Keratinocyte (primary cell): Measurements from ENCODE around the gene FNBP1. TPM values are rescaled to one million over a fixed set of nuclear protein-coding genes. Genes with fewer than 3 reads are reported as not detected.

ENCODE experiments used
- DNase-seq: peaks from one replicate; pipeline ENCODE4 v3.0.0-alpha.2; 2011; ENCODE audit warnings: low read depth, missing footprints, low spot score
- FAIRE-seq: peaks from 2 replicates; lab custom pipeline; 2011; peaks lifted over from hg19 to GRCh38; lab: Jason Lieb, UNC
- H2AFZ ChIP-seq: 2 replicates; pipeline ENCODE4 v1.6.0; 2012; ENCODE audit warnings: low read length, control low read depth, inconsistent platforms; ENCODE audit not compliant: control insufficient read depth
- H3K27ac ChIP-seq: 2 replicates; pipeline ENCODE4 v1.5.1; 2011; ENCODE audit warnings: low read length; ENCODE audit not compliant: control insufficient read depth, insufficient read depth
- H3K27me3 ChIP-seq: 3 replicates; pipeline ENCODE4 v1.6.0; 2011; ENCODE audit warnings: low read length; ENCODE audit not compliant: control insufficient read depth, insufficient read depth; ENCODE audit errors: extremely low read depth
- H3K36me3 ChIP-seq, 2 experiments: 2 replicates in 1 of 2; 3 replicates in 1 of 2; pipeline ENCODE4 v1.5.1; 2011; ENCODE audit warnings: low read length in 2 of 2, mild to moderate bottlenecking in 1 of 2; ENCODE audit not compliant: control insufficient read depth in 2 of 2, insufficient read depth in 2 of 2; ENCODE audit errors: extremely low read depth in 1 of 2
- H3K4me1 ChIP-seq: 3 replicates; pipeline ENCODE4 v1.5.1; 2011; ENCODE audit warnings: low read length; ENCODE audit not compliant: control insufficient read depth, insufficient read depth; ENCODE audit errors: extremely low read depth
- H3K4me2 ChIP-seq: 3 replicates; pipeline ENCODE4 v1.6.0; 2011; ENCODE audit warnings: low read depth, low read length; ENCODE audit not compliant: control insufficient read depth, insufficient read depth; ENCODE audit errors: extremely low read depth
- H3K4me3 ChIP-seq, 3 experiments: fragments of 200-600 bp in 1 of 3; sonication (generic) in 1 of 3; 2 replicates in 2 of 3; 3 replicates in 1 of 3; pipeline ENCODE4 v1.5.1; 2011 to 2016; ENCODE audit warnings: low read length in 3 of 3, mild to moderate bottlenecking in 3 of 3, control low read depth in 2 of 3, inconsistent platforms in 1 of 3, low read depth in 1 of 3, mixed read lengths in 1 of 3, mixed run types in 1 of 3, moderate library complexity in 1 of 3; ENCODE audit not compliant: control insufficient read depth in 2 of 3, insufficient read depth in 2 of 3; ENCODE audit errors: extremely low read depth in 1 of 3
- H3K79me2 ChIP-seq: 2 replicates; pipeline ENCODE4 v1.6.0; 2012; ENCODE audit warnings: low read length; ENCODE audit not compliant: control insufficient read depth, insufficient read depth
- H3K9ac ChIP-seq: 3 replicates; pipeline ENCODE4 v1.6.0; 2011; ENCODE audit warnings: low read length; ENCODE audit not compliant: control insufficient read depth, insufficient read depth; ENCODE audit errors: extremely low read depth
- H3K9me1 ChIP-seq: 3 replicates; pipeline ENCODE4 v1.6.0; 2011; ENCODE audit warnings: low read length; ENCODE audit not compliant: control insufficient read depth, insufficient read depth; ENCODE audit errors: extremely low read depth
- H3K9me3 ChIP-seq: 2 replicates; pipeline ENCODE4 v1.5.1; 2012; ENCODE audit warnings: low read depth, low read length; ENCODE audit not compliant: control insufficient read depth
- H4K20me1 ChIP-seq: 3 replicates; pipeline ENCODE4 v1.6.0; 2011; ENCODE audit warnings: low read length; ENCODE audit not compliant: control insufficient read depth, insufficient read depth; ENCODE audit errors: extremely low read depth
- EZH2 ChIP-seq: IDR thresholded peaks from one replicate; pipeline ENCODE4 v1.6.1; 2012; ENCODE audit warnings: inconsistent platforms, mild to moderate bottlenecking, low read length, moderate library complexity
- dilution Hi-C: fragments of 300-500 bp; cut with MboI; formaldehyde crosslinking; loops from one replicate; pipeline ENCODE4 v1.7.0; 2020; ENCODE audit warnings: low sequenced_read_pairs; ENCODE audit not compliant: extremely low pct_ligation_motif_present
- polyA plus RNA-seq, 5 experiments: library from polyadenylated mRNA; depleted of rRNA in 3 of 5; stranded (reverse) in 3 of 5; stranded (forward) in 1 of 5; unstranded in 1 of 5; fragments of >200 nt; gene quantifications; 1 replicate in 1 of 5; 2 replicates in 3 of 5; 3 replicates in 1 of 5; pipeline versions ENCODE4 v1.2.1 to v1.2.3, GENCODE V29; 2011 to 2012; ENCODE audit warnings: missing spikeins in 2 of 5, low read depth in 1 of 5, low replicate concordance in 1 of 5
- TF ChIP-seq, protein P1 (sequence below), 3 experiments: IDR thresholded peaks in 1 of 3; conservative IDR thresholded peaks in 1 of 3; optimal IDR thresholded peaks in 1 of 3; 2 replicates in 2 of 3; 3 replicates in 1 of 3; pipeline versions ENCODE3 to v1.5.1; 2011; ENCODE audit warnings: low read length in 3 of 3, mild to moderate bottlenecking in 3 of 3, moderate library complexity in 2 of 3, control low read depth in 1 of 3, inconsistent platforms in 1 of 3; ENCODE audit not compliant: insufficient read depth in 2 of 3; ENCODE audit errors: extremely low read depth in 1 of 3

The FNBP1 gene
- polyA plus RNA-seq, 1 donor (not counting 4 experiments of a cell fraction or from before 2014, with no cell fraction given): 9.6 TPM

- Histone ChIP-seq H3K9me1 (peaks cover 2% of the 10 kb centered on the region), H3K27ac (no peak overlapping the region), H3K4me1 (peaks cover 35% of the 10 kb centered on the region), H3K79me2 (peaks cover 10% of the 10 kb centered on the region), H3K4me2 (no peak overlapping the region), H3K36me3 (no peaks in the 10 kb centered on the region), H2AFZ (no peak overlapping the region), H3K27me3 (no peaks in the 10 kb centered on the region), H3K9me3 (no peaks in the 10 kb centered on the region), H3K9ac (no peak overlapping the region), H4K20me1 (peaks cover 6% of the 10 kb centered on the region), H3K4me3 (no peak overlapping the region)
- TF ChIP-seq, protein P1, sequence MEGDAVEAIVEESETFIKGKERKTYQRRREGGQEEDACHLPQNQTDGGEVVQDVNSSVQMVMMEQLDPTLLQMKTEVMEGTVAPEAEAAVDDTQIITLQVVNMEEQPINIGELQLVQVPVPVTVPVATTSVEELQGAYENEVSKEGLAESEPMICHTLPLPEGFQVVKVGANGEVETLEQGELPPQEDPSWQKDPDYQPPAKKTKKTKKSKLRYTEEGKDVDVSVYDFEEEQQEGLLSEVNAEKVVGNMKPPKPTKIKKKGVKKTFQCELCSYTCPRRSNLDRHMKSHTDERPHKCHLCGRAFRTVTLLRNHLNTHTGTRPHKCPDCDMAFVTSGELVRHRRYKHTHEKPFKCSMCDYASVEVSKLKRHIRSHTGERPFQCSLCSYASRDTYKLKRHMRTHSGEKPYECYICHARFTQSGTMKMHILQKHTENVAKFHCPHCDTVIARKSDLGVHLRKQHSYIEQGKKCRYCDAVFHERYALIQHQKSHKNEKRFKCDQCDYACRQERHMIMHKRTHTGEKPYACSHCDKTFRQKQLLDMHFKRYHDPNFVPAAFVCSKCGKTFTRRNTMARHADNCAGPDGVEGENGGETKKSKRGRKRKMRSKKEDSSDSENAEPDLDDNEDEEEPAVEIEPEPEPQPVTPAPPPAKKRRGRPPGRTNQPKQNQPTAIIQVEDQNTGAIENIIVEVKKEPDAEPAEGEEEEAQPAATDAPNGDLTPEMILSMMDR (optimal IDR thresholded peaks at IDR 0.05 in 1 of 3, IDR thresholded peaks at IDR 0.05 in 1 of 3, conservative IDR thresholded peaks at IDR 0.05 in 1 of 3; ENCODE audit: extremely low read depth in 1 of 3, insufficient read depth in 2 of 3, low read length in 3 of 3): no peak
- TF ChIP-seq EZH2: no peak
- FAIRE-seq: no peak
- dilution Hi-C loops: no loop called here
- no peak for DNase-seq
Observed at GRCh38 chr9:130027533-130028365, 15.2 kb downstream of the FNBP1 start.

DNA sequence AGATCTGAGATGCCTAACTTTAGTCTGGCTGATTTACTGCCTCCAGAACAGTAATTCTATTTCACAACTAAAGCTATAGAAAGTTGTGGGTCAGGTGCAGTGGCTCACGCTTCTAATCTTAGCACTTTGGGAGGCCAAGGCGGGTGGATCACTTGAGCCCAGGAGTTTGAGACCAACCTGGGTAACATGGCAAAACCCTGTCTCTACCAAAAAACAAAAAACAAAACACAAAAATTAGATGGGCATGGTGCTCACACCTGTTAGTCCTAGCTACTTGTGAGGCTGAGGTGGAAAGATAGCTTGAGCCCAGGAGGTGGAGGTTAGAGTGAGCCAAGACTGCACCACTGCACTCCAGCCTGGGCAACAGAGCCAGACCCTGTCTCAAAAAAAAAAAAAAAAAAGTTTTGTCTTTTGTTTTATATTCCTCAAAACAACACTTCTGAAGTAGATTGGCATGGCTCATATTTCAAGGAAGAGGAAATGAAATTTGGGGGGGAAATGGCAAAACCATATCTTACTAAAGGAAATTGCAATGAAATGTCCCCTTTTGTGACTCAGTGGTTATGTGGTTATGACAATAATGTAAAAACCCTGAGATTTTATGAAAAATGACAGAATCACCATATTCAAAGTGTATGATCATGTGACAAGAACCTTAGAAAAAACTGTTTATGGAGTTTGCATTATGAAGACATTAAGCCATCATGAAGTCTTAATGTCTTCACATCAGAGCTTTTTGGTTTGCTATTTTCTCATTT lies 16.2 kb downstream of the FNBP1 start:
- Histone ChIP-seq H3K4me1 (peaks cover 35% of the 10 kb centered on the region), H3K4me2 (no peak overlapping the region), H2AFZ (no peak overlapping the region), H3K9ac (no peak overlapping the region), H3K4me3 (no peak overlapping the region), H3K9me3 (no peaks in the 10 kb centered on the region), H3K27ac (no peak overlapping the region), H4K20me1 (peaks cover 6% of the 10 kb centered on the region), H3K36me3 (no peaks in the 10 kb centered on the region), H3K79me2 (peaks cover 10% of the 10 kb centered on the region), H3K27me3 (no peaks in the 10 kb centered on the region), H3K9me1 (peaks cover 2% of the 10 kb centered on the region)
- dilution Hi-C loops: no loop called here
- FAIRE-seq (no peak), DNase-seq (no peak)
- TF ChIP-seq EZH2: no peak
